PFSK-1 (cell line): ENCODE results near the gene BCOR.

Experiments used
- FOXP2 ChIP-seq: optimal IDR thresholded peaks from 2 replicates; pipeline ENCODE3; 2011; ENCODE audit warnings: borderline replicate concordance, control low read depth, inconsistent platforms; ENCODE audit not compliant: insufficient read depth; ENCODE audit errors: extremely low read length, extremely low read depth
- POLR2AphosphoS5 ChIP-seq: IDR thresholded peaks from 2 replicates; pipeline ENCODE4 v1.6.1; 2012; ENCODE audit warnings: low read depth, mild to moderate bottlenecking, control low read depth, low read length, moderate library complexity
- SIN3A ChIP-seq: IDR thresholded peaks from 2 replicates; pipeline ENCODE4 v1.6.1; 2012; ENCODE audit warnings: mild to moderate bottlenecking, low read length, moderate library complexity, borderline replicate concordance; ENCODE audit not compliant: insufficient read depth
- TAF1 ChIP-seq: IDR thresholded peaks from 2 replicates; pipeline ENCODE4 v1.6.1; 2012; ENCODE audit warnings: low read length, control low read depth, borderline replicate concordance; ENCODE audit not compliant: insufficient read depth
- TF ChIP-seq, protein P1 (sequence below), 2 experiments: IDR thresholded peaks; 2 replicates each; pipeline versions ENCODE4 v1.6.1 to v1.8.0; 2011 to 2012; ENCODE audit warnings: low read depth in 2 of 2, low read length in 2 of 2, control low read depth in 1 of 2, inconsistent platforms in 1 of 2, mild to moderate bottlenecking in 1 of 2, moderate library complexity in 1 of 2; ENCODE audit not compliant: insufficient read depth in 1 of 2

The BCOR gene

GRCh38 chrX:40117715-40118285, 20.0 kb upstream of the BCOR start:
- no peak for TF ChIP-seq FOXP2
- TF ChIP-seq TAF1, result no peak

GRCh38 chrX:40116925-40117324, 19.2 kb upstream of the BCOR start:
- TF ChIP-seq POLR2AphosphoS5, result no peak
- TF ChIP-seq SIN3A, result no peak
- TF ChIP-seq, protein P1, sequence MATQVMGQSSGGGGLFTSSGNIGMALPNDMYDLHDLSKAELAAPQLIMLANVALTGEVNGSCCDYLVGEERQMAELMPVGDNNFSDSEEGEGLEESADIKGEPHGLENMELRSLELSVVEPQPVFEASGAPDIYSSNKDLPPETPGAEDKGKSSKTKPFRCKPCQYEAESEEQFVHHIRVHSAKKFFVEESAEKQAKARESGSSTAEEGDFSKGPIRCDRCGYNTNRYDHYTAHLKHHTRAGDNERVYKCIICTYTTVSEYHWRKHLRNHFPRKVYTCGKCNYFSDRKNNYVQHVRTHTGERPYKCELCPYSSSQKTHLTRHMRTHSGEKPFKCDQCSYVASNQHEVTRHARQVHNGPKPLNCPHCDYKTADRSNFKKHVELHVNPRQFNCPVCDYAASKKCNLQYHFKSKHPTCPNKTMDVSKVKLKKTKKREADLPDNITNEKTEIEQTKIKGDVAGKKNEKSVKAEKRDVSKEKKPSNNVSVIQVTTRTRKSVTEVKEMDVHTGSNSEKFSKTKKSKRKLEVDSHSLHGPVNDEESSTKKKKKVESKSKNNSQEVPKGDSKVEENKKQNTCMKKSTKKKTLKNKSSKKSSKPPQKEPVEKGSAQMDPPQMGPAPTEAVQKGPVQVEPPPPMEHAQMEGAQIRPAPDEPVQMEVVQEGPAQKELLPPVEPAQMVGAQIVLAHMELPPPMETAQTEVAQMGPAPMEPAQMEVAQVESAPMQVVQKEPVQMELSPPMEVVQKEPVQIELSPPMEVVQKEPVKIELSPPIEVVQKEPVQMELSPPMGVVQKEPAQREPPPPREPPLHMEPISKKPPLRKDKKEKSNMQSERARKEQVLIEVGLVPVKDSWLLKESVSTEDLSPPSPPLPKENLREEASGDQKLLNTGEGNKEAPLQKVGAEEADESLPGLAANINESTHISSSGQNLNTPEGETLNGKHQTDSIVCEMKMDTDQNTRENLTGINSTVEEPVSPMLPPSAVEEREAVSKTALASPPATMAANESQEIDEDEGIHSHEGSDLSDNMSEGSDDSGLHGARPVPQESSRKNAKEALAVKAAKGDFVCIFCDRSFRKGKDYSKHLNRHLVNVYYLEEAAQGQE (IDR thresholded peaks at IDR 0.05; ENCODE audit: insufficient read depth in 1 of 2, low read depth in 2 of 2, low read length in 2 of 2), result no peak
- no peak for TF ChIP-seq TAF1
- TF ChIP-seq FOXP2, result no peak

DNA sequence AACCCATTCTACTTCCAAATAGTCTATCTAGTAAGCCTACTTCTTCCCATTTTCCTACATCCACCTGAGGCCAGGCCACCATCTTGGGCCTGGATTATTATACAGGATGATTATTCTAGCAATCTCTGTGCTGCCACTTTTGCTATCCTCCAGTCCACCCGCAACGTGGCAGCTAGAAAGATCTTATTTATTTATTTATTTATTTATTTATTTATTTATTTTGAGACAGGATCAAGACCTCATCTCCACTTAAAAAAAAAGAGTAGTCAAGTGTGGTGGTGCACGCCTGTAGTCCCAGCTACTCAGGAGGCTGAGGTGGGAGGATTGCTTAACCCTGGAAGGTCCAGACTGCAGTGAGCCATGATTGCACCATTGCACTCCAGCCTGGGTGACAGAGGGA, 15.2 kb upstream of the BCOR start:
- TF ChIP-seq FOXP2, result no peak
- TF ChIP-seq, protein P1 (IDR thresholded peaks at IDR 0.05; ENCODE audit: insufficient read depth in 1 of 2, low read depth in 2 of 2, low read length in 2 of 2), result no peak
- no peak for TF ChIP-seq SIN3A
- no peak for TF ChIP-seq TAF1
- no peak for TF ChIP-seq POLR2AphosphoS5

GRCh38 chrX:40111868-40112267, 14.1 kb upstream of the BCOR start:
- TF ChIP-seq FOXP2 (no peak), SIN3A (no peak), POLR2AphosphoS5 (no peak), TAF1 (no peak)
- TF ChIP-seq, protein P1 (IDR thresholded peaks at IDR 0.05; ENCODE audit: insufficient read depth in 1 of 2, low read depth in 2 of 2, low read length in 2 of 2), result no peak

- TF ChIP-seq POLR2AphosphoS5 (no peak), FOXP2 (no peak), SIN3A (no peak), TAF1 (no peak)
- TF ChIP-seq, protein P1 (IDR thresholded peaks at IDR 0.05; ENCODE audit: insufficient read depth in 1 of 2, low read depth in 2 of 2, low read length in 2 of 2), result no peak
Measured at GRCh38 chrX:40109288-40110008, 11.7 kb upstream of the BCOR start.
